ENCODE results near the gene MAP4.
"Not testable (repeated sequence)": the region's sequence is repeated elsewhere in the genome, so short reads cannot be mapped to it uniquely, and the experiment has no call there.

The MAP4 gene

DNA sequence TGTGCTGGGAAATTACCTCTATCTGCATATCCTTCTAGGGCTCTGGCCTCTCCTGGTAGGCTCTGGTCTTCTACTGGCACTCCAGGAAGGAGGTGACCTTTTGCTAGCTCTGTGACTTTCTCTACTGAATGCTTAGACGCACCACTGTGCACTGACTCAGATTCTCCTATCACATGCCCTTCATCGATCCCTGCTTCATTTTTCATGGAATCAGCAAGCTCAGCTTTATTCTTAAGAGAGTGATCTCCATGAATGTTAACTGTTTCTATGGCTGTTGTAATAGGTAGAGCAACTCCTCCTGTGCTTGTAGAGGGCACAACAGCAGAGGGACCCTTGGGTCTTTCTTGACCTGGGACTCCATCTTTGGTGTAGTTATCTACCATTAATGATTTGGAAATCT, 106.6 kb downstream of the MAP4 start:
- DNase-seq (ENCODE audit: low read depth) = no peak
- no peak overlapping the region for H3K4me3 ChIP-seq (ENCODE audit: low read depth, low read length)

GRCh38 chr3:47908744-47909143, 107.5 kb downstream of the MAP4 start:
- no peak overlapping the region for H3K4me3 ChIP-seq (ENCODE audit: low read depth, low read length)
- no peak for DNase-seq (ENCODE audit: low read depth)

- DNase-seq (ENCODE audit: low read depth) = no peak
- H3K4me3 ChIP-seq (ENCODE audit: low read depth, low read length) = no peak overlapping the region
Observed at GRCh38 chr3:47907784-47908183, 108.4 kb downstream of the MAP4 start.

GRCh38 chr3:47902746-47903145, 113.5 kb downstream of the MAP4 start:
- no peak for DNase-seq (ENCODE audit: low read depth)
- H3K4me3 ChIP-seq (ENCODE audit: low read depth, low read length) = no peak overlapping the region

GRCh38 chr3:47901280-47901833, 114.9 kb downstream of the MAP4 start:
- DNase-seq (ENCODE audit: low read depth) = no peak
- H3K4me3 ChIP-seq (ENCODE audit: low read depth, low read length) = no peak overlapping the region

DNA sequence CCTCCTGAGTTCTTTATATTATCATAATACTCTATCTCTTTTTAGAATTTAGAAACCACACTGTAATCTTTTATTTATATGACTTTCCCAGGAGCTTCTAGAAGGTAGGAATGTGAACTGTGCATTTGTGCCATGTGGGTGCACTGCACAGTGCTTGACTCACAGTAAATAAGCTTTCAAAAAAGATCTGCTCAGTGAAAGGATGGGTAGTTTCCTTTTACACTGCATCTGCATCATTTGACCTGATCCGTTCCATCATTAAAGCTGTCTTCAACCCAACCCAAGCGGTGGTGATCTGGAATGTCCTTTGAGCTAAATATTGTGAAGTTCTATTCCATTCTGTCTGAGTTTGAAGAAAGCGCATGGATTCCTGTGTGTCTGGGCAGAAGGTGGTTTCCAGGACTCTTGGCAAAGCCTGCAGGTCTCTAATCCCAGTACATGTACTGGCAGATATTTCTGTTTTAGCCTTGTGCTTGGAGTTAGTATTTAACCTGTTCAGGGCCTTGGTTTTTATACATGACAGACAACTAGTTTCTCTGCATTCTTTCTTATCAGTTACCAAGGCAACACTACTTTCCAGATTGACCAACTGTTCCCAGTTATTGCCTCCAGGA, 116.6 kb downstream of the MAP4 start:
- DNase-seq (ENCODE audit: low read depth) = no peak
- H3K4me3 ChIP-seq (ENCODE audit: low read depth, low read length) = no peak overlapping the region

- no peak for DNase-seq (ENCODE audit: low read depth)
- H3K4me3 ChIP-seq (ENCODE audit: low read depth, low read length) = no peak overlapping the region
Observed at GRCh38 chr3:47897954-47898353, 118.3 kb downstream of the MAP4 start.

DNA sequence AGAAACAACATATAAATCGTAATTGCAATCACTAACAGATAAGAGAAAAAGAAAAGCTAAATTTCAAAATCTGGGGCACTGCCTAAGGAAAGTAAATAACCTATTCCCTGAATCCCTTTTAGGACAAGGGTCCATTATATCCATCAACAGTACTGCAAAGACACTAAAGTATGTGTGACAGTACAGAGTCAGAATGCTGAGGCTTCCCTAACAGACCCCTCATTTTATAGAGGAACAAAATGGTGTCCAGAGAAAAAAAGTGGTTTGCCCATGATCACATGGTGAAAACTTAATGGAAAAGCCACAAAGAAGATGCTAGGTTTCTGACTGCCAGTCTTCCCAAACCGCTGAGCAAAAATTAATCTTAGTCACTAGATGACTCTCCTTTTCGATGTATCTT, 119.5 kb downstream of the MAP4 start:
- no peak for DNase-seq (ENCODE audit: low read depth)
- no peak overlapping the region for H3K4me3 ChIP-seq (ENCODE audit: low read depth, low read length)

DNA sequence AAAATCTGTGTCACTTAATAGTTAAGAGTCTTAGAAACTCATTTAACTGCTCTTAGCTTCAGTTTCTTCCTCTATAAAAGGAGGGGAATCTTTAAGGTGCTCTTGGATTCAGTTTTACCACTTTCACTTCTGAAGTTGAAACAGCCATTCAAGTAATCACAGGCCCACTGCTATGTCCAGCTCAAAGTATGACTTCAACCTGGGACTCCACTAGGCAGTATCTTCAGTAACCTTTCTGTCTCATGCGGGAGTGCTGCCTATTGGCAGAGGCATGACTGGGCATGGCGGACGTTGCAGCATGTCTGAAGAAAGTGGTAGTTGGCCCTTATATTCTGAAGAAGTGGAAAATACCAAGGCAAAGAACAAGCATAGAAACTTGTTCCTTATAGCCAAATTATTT, 121.0 kb downstream of the MAP4 start:
- DNase-seq (ENCODE audit: low read depth) = no peak
- H3K4me3 ChIP-seq (ENCODE audit: low read depth, low read length) = no peak overlapping the region

DNA sequence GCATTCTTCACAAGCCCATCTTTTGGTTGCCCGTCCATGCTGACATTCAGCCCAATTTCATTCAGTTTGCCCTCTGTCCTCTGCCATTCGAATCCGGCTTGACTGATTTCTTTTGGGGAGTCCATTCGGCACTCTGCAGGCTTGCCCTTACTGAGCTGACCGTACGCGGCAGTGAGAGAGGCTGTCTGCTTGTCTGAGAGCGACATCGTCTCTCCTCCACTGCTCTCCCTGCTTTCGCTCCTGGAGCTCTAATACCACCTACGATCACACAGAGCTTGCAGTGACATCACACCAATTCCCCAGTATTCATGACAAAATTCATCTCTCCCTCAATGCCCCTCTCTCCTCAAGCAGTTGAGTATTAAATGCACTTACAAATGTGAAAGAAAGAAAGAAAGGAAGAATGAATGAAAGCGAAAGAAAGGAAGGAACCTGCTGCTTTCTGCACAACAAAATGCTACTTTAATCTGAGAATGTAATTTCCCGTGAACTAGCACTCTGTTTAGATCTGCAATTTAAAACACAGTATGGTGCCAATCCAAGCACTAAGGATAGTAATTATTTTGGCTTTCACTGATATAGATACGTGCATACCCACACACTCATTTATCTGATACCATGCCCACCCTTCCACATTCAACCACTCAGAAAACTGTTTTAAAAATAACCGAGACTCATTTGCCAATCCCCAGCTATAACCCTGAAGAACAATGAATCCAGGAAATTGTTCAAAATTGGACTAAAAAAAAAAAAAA, 123.8 kb downstream of the MAP4 start:
- H3K4me3 ChIP-seq (ENCODE audit: low read depth, low read length) = no peak overlapping the region
- DNase-seq (ENCODE audit: low read depth) = no peak

DNA sequence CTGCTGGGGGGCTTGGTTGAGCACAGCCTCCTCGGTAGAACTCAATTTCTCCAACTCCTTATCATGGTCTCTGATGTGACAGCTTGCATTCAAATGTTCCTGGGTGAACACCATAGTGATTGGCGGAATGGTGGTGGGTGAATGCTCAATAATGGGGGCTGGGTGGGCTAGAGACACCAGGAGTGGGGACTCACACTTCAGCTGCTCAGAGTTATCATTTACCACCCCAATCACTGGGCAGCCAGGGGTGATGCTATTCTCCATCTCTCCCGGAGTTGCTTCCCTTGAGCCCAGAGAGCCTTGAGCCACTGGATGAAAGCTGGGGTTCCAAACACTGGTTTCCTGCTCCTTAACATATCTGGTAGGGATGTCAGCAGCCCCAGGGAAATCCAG, 124.6 kb downstream of the MAP4 start:
- no peak overlapping the region for H3K4me3 ChIP-seq (ENCODE audit: low read depth, low read length)
- DNase-seq (ENCODE audit: low read depth) = no peak

DNA sequence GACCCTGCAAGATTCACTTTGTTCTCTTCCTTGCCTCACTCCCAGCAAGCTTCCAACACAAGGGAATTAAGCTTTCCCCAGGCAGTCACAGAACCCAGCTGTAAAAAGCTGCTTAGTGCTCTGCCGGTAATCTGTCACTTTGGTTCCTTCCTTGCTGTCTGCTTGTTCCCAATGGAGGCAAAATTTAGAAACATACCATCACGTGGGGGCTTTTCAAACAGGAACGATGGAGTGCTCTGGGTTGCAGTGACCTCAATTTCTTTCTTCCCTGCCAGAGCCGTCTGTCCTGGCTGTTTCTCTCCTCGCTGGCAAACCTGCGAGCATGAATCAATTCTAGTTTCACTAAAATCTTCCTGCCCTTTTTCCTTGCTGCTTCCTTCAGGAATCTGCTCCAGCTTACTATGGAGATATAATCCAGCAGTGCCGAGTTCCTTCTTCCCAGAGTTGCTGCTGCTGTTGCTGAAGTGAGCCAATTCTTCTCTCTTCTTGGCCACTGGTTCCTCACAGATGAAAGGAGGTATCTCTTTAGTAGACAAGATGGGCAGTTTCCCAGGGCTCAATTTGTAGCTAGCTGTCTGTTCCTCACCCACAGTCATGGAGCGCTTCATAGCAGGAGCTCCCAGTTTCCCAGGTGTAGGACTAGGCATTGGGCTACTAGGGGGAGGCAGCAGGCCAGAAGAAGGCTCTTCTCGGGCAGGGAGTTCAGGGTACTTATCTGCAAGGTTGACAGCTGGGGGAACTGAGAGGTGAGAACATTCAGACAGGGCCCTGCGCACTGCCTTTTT, 125.2 kb downstream of the MAP4 start:
- DNase-seq (ENCODE audit: low read depth) = no peak
- no peak overlapping the region for H3K4me3 ChIP-seq (ENCODE audit: low read depth, low read length)

DNA sequence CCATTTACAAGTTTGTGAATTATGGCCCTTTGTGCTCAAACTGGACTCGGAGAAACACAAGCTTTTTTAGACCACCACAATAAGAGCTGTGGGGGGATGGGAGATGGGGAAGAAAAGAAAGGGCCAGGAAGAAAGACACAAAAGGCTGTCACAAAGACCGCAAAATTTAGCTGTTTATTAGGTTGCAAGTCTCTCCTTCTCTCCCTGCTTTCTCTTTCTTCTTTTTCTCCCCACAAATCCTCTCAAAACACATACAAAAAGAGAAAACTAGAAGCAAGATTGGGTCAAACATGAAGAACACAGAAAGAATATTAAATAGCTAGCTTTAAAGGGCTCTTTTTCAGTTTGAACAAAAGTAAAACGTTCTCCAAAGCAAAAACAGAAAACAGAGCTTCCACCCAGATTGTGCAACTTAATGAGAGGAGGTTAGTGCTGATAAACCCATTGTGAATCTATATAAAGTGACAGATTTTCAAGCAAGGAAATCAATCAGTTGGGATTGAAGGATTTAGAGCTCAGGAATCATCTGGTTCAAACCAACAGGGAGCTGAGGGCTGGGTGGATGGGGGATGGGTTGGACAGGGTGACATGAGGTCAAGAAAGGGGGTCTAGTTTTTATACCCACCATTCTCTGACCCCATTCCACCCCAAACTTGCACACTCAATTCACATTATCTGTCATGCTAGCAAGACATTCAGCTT, 125.9 kb downstream of the MAP4 start:
- DNase-seq (ENCODE audit: low read depth) = no peak
- H3K4me3 ChIP-seq (ENCODE audit: low read depth, low read length) = no peak overlapping the region

DNA sequence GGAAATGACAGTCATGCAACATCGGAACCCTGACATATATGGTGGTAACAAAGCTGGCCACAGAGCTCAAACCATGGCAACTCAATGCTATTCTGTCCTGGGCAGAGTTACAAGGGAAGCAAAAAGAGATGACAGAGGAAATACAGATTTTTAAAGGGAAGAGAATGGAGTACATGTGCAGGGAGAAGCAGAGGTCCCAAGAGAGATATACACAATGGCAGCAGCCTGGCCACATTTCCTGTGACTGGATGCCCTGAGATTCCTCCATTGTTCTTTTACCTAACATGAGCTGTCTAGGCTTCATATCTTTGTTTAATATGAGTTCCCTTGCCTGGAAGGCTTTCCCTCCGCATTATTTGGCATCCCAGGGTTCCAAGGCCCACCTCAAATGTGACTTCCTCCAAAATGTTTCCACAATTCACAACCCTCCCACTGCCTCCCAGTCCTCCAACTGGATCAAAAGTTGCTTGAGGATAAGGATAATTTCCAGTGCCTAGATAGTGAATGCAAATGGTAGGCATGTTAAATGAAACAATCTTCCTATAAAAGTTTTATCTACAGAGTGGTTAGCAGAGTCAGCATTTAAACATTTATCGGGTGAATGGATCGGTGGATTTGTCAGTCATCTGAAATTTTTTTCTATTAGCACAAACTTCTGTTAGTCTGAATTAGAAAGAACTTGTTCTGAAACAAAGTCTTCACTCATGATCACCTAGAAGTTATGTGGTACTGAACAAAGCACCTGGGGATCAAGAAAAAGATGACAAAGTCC, 127.0 kb downstream of the MAP4 start:
- H3K4me3 ChIP-seq (ENCODE audit: low read depth, low read length) = no peak overlapping the region
- DNase-seq (ENCODE audit: low read depth) = no peak

DNA sequence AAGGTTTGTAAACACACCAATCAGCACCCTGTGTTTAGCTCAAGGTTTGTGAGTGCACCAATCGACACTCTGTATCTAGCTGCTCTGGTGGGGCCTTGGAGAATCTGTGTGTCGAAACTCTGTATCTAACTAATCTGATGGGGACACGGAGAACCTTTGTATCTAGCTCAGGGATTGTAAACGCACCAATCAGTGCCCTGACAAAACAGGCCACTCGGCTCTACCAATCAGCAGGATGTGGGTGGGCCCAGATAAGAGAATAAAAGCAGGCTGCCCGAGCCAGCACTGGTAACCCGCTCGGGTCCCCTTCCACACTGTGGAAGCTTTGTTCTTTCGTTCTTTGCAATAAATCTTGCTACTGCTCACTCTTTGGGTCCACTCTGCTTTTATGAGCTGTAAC, 128.2 kb downstream of the MAP4 start:
- not testable (repeated sequence) for DNase-seq (ENCODE audit: low read depth); H3K4me3 ChIP-seq (ENCODE audit: low read depth, low read length)

DNA sequence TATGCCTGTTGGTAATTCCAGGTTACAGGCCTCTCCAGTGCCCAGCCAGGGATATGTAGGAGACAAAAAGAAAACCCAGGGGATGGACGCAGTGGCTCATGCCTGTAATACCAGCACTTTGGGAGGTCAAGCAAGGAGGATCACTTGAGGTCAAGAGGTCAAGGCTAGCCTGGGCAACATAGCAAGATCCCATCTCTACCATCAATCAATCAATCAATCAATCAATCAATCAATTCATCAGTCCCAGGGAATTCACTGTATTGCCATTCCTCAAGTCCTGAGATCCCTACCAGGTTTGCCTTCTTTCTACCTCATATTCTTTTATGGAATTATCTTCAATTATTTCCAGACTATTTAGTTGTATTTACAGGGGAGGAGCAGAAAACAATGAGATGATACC, 131.0 kb downstream of the MAP4 start:
- no peak overlapping the region for H3K4me3 ChIP-seq (ENCODE audit: low read depth, low read length)
- no peak for DNase-seq (ENCODE audit: low read depth)

- H3K4me3 ChIP-seq (ENCODE audit: low read depth, low read length) = no peak overlapping the region
- no peak for DNase-seq (ENCODE audit: low read depth)
Observed at GRCh38 chr3:47884603-47885002, 131.6 kb downstream of the MAP4 start.

DNA sequence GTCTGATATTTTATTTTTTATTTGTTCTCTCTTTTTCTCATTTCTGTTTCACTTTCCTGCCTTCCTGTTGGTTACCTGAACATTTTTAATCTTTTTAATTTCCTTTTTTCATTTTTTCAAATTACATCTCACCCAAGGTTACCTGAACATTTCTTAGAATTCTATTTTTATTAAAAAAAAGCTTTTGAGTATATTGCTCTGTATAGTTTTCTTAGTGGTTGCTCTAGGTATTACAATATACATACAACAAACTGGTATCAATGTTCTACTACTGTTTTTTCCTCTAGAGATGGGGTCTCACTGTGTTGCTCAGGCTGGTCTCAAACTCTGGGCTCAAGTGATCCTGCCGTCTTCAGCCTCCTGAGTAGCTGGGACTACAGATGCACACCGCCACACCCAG, 133.9 kb downstream of the MAP4 start:
- no peak overlapping the region for H3K4me3 ChIP-seq (ENCODE audit: low read depth, low read length)

DNA sequence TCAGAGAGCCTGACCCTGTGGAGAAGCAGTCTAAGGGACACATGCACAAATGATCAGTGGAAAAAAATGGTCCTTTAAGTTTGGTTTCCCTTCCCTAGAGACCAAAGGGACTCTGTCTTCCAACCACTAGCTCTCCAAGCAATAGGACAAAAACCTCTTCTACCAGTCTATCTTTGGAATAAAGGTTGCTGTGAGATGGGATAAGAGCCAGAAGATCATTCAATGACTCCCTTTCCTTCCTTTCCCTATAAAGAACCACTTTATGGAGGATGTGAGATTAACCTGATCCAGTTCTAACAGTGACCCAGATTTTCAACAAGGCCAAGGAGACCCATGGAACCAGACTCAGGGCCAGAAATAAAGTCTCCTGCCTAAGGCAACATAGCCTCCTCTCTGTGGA, 138.5 kb downstream of the MAP4 start:
- H3K4me3 ChIP-seq (ENCODE audit: low read depth, low read length) = no peak overlapping the region
- no peak for DNase-seq (ENCODE audit: low read depth)

More for the DNA sequence above, 133.9 kb downstream of the MAP4 start:
- DNase-seq (ENCODE audit: low read depth) = no peak
